ENCODE results near the gene FAM20C.

FAM20C gene

GRCh38 chr7:278081-278480, 85.7 kb downstream of the FAM20C start:
- no peak for DNase-seq

- DNase-seq: no peak
Measured at GRCh38 chr7:279821-280220, 87.5 kb downstream of the FAM20C start.

GRCh38 chr7:280461-280860, 88.1 kb downstream of the FAM20C start:
- DNase-seq: no peak

- DNase-seq: no peak
Measured at GRCh38 chr7:281637-282036, 89.3 kb downstream of the FAM20C start.

- no peak for DNase-seq
Measured at GRCh38 chr7:282621-283020, 90.2 kb downstream of the FAM20C start.

GRCh38 chr7:284762-285722, 92.7 kb downstream of the FAM20C start:
- no peak for DNase-seq

GRCh38 chr7:285731-286130, 93.4 kb downstream of the FAM20C start:
- DNase-seq: no peak

GRCh38 chr7:286266-286665, 93.9 kb downstream of the FAM20C start:
- DNase-seq: no peak

GRCh38 chr7:288671-289101, 96.3 kb downstream of the FAM20C start:
- no peak for DNase-seq

- DNase-seq: no peak
Measured at GRCh38 chr7:289209-289755, 96.9 kb downstream of the FAM20C start.

GRCh38 chr7:289756-290553, 97.6 kb downstream of the FAM20C start, which contains the start of gene FOXL3:
Gene FOXL3, plus strand, starts transcription at chr7:290170. Its CDS starts 0 bp downstream, at chr7:290170.
- no peak for DNase-seq

GRCh38 chr7:290554-291372, 98.4 kb downstream of the FAM20C start:
- DNase-seq: no peak

GRCh38 chr7:291373-292092, 99.2 kb downstream of the FAM20C start:
- DNase-seq: no peak

GRCh38 chr7:292226-292625, 99.9 kb downstream of the FAM20C start:
- no peak for DNase-seq

GRCh38 chr7:292826-293225, 100.5 kb downstream of the FAM20C start:
- no peak for DNase-seq

- DNase-seq: no peak
Measured at GRCh38 chr7:293681-294439, 101.5 kb downstream of the FAM20C start.

GRCh38 chr7:294440-295154, 102.2 kb downstream of the FAM20C start:
- no peak for DNase-seq

- DNase-seq: no peak
Measured at GRCh38 chr7:295155-296154, 103.1 kb downstream of the FAM20C start.

- DNase-seq: no peak
Measured at GRCh38 chr7:296373-296945, 104.1 kb downstream of the FAM20C start.

Measured in hematopoietic multipotent progenitor cell treated with erythropoietin and hydrocortisone succinate and interleukin-3 and kit ligand, for 4 days (in vitro differentiated cells).